Nasal cavity respiratory epithelium epithelial cell of viscerocranial mucosa (primary cell): ENCODE results near the gene NUAK1. TPM values are rescaled to one million over a fixed set of nuclear protein-coding genes. Genes with fewer than 3 reads are reported as not detected.

ENCODE experiments used
- total RNA-seq: library from RNA; depleted of rRNA; stranded (reverse); fragments of >200 nt; gene quantifications from 2 replicates; pipeline ENCODE4 v1.2.3, GENCODE V29; 2014

NUAK1 gene
- total RNA-seq, result 4.8 and 20.5 TPM in 2 replicates

GRCh38 chr12:106138633-106139421, at the start of gene NUAK1:
Gene NUAK1 (minus strand): TSS chr12:106138954. CDS start chr12:106138653, 301 bp downstream.

Other genes with a start within 250 kb of the NUAK1 start
- 92.6 and 125 TPM in 2 replicates for gene CKAP4, start 109.1 kb upstream of the NUAK1 start, total RNA-seq
- 37.1 and 39.3 TPM in 2 replicates for gene TCP11L2, start 163.8 kb upstream of the NUAK1 start, total RNA-seq
- gene POLR3B, start 218.8 kb upstream of the NUAK1 start, total RNA-seq, result 14.4 and 19.0 TPM in 2 replicates